OCI-LY7 (cell line): ENCODE measurements around the gene NDUFA1.

Experiments
- CTCF ChIP-seq: fragments of 200-600 bp; sonication (generic); conservative IDR thresholded peaks from 2 replicates; pipeline ENCODE4 v1.5.1; 2014; ENCODE audit warnings: mild to moderate bottlenecking, antibody characterized with exemption, low read length, moderate library complexity, mixed read lengths
- EZH2phosphoT487 ChIP-seq: fragments of 200-600 bp; sonication (generic); IDR thresholded peaks from 2 replicates; pipeline ENCODE4 v1.6.1; 2018; ENCODE audit warnings: low read depth, borderline replicate concordance, mild to moderate bottlenecking, mixed run types, antibody characterized with exemption, low read length, moderate library complexity, mixed read lengths

GRCh38 chrX:119871245-119871598 lies 410 bp upstream of the NDUFA1 start:
- TF ChIP-seq CTCF = no peak
- no peak for TF ChIP-seq EZH2phosphoT487
